Measurements from ENCODE around the gene FGF14.

- TF ChIP-seq, protein P1, sequence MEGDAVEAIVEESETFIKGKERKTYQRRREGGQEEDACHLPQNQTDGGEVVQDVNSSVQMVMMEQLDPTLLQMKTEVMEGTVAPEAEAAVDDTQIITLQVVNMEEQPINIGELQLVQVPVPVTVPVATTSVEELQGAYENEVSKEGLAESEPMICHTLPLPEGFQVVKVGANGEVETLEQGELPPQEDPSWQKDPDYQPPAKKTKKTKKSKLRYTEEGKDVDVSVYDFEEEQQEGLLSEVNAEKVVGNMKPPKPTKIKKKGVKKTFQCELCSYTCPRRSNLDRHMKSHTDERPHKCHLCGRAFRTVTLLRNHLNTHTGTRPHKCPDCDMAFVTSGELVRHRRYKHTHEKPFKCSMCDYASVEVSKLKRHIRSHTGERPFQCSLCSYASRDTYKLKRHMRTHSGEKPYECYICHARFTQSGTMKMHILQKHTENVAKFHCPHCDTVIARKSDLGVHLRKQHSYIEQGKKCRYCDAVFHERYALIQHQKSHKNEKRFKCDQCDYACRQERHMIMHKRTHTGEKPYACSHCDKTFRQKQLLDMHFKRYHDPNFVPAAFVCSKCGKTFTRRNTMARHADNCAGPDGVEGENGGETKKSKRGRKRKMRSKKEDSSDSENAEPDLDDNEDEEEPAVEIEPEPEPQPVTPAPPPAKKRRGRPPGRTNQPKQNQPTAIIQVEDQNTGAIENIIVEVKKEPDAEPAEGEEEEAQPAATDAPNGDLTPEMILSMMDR (IDR thresholded peaks at IDR 0.05; ENCODE audit: insufficient read depth, low read length, poor library complexity, severe bottlenecking), result no peak
- no peak for TF ChIP-seq EZH2phosphoT487 (conservative IDR thresholded peaks at IDR 0.05; ENCODE audit: low read length)
Measured at GRCh38 chr13:102049853-102050252, 352.0 kb downstream of the FGF14 start.
